HEK293 (cell line): Measurements from ENCODE around the gene BCL11A.

Experiments used
- CTCF ChIA-PET: fragments of 350-600 bp; formaldehyde crosslinking; extraction: SDS; loops from one replicate; lab custom pipeline; 2021; ENCODE audit warnings: antibody characterized with exemption; lab: Yijun Ruan, JAX
- POLR2A ChIA-PET: fragments of 300-600 bp; formaldehyde crosslinking; extraction: SDS; loops from one replicate; lab custom pipeline; 2020; ENCODE audit warnings: antibody characterized with exemption, inconsistent platforms; lab: Yijun Ruan, JAX
- H3K27ac ChIP-seq: fragments of 200-500 bp; sonication (Bioruptor generic); 2 replicates; pipeline ENCODE4 v1.5.1; 2014; ENCODE audit warnings: low read depth, low read length, control low read depth, inconsistent platforms; ENCODE audit errors: extremely low read depth
- H3K36me3 ChIP-seq, 2 experiments: fragments of 200-500 bp in 1 of 2; sonication (Bioruptor generic) in 1 of 2; 1 replicate in 1 of 2; 2 replicates in 1 of 2; pipeline ENCODE4 v1.5.1; 2014 to 2017; ENCODE audit warnings: inconsistent platforms in 2 of 2, low read length in 2 of 2; ENCODE audit not compliant: control insufficient read depth in 2 of 2, insufficient read depth in 1 of 2
- H3K4me1 ChIP-seq: fragments of 200-500 bp; sonication (Bioruptor generic); 2 replicates; pipeline ENCODE4 v1.5.1; 2014; ENCODE audit warnings: mild to moderate bottlenecking, low read length, inconsistent platforms; ENCODE audit not compliant: control insufficient read depth, insufficient read depth
- H3K4me3 ChIP-seq: 2 replicates; pipeline ENCODE4 v1.5.1; 2011; ENCODE audit warnings: low read depth, mild to moderate bottlenecking, control low read depth, low read length, moderate library complexity
- H3K9me3 ChIP-seq: fragments of 200-500 bp; sonication (Bioruptor generic); 2 replicates; pipeline ENCODE4 v1.5.1; 2014; ENCODE audit warnings: low read depth, low read length, inconsistent platforms; ENCODE audit not compliant: control insufficient read depth, insufficient read depth
- BCL11A ChIP-seq: fragments of 450-650 bp; formaldehyde crosslinking; IDR thresholded peaks from 2 replicates; pipeline ENCODE4 v1.5.1; 2016; ENCODE audit warnings: low read depth, missing biosample characterization, missing genetic modification characterization
- OSR2 ChIP-seq: fragments of 450-650 bp; formaldehyde crosslinking; IDR thresholded peaks from 2 replicates; pipeline ENCODE4 v1.5.1; 2016; ENCODE audit warnings: missing biosample characterization, missing genetic modification characterization
- SCRT2 ChIP-seq: fragments of 450-650 bp; formaldehyde crosslinking; IDR thresholded peaks from 2 replicates; pipeline ENCODE4 v1.5.1; 2016; ENCODE audit warnings: missing biosample characterization, missing genetic modification characterization
- YY1 ChIP-seq: fragments of 450-650 bp; formaldehyde crosslinking; IDR thresholded peaks from 2 replicates; pipeline ENCODE4 v1.5.1; 2018; ENCODE audit warnings: missing biosample characterization, missing genetic modification characterization
- ZBTB21 ChIP-seq: fragments of 450-650 bp; formaldehyde crosslinking; IDR thresholded peaks from 2 replicates; pipeline ENCODE4 v1.5.1; 2017; ENCODE audit warnings: missing biosample characterization, missing genetic modification characterization
- ZNF211 ChIP-seq: fragments of 450-650 bp; formaldehyde crosslinking; IDR thresholded peaks from 2 replicates; pipeline ENCODE4 v1.5.1; 2016; ENCODE audit warnings: low read depth, missing biosample characterization, missing genetic modification characterization
- ZNF239 ChIP-seq: fragments of 450-650 bp; formaldehyde crosslinking; IDR thresholded peaks from 2 replicates; pipeline ENCODE4 v1.5.1; 2016; ENCODE audit warnings: missing biosample characterization, missing genetic modification characterization
- ZNF324 ChIP-seq: fragments of 450-650 bp; formaldehyde crosslinking; IDR thresholded peaks from 2 replicates; pipeline ENCODE4 v1.5.1; 2016; ENCODE audit warnings: missing biosample characterization, missing genetic modification characterization
- ZNF341 ChIP-seq: fragments of 450-650 bp; formaldehyde crosslinking; IDR thresholded peaks from 2 replicates; pipeline ENCODE4; 2016; ENCODE audit warnings: low read depth, missing biosample characterization, missing genetic modification characterization
- ZNF37A ChIP-seq: fragments of 450-650 bp; IDR thresholded peaks from 2 replicates; pipeline ENCODE4 v1.5.1; 2018; ENCODE audit warnings: missing biosample characterization, missing genetic modification characterization
- ZNF423 ChIP-seq: fragments of 450-650 bp; formaldehyde crosslinking; IDR thresholded peaks from 2 replicates; pipeline ENCODE4 v1.5.1; 2016; ENCODE audit warnings: missing biosample characterization, missing genetic modification characterization
- ZNF501 ChIP-seq: fragments of 450-650 bp; formaldehyde crosslinking; IDR thresholded peaks from 2 replicates; pipeline ENCODE4 v1.5.1; 2016; ENCODE audit warnings: missing biosample characterization, missing genetic modification characterization
- ZNF510 ChIP-seq: fragments of 450-650 bp; formaldehyde crosslinking; IDR thresholded peaks from 2 replicates; pipeline ENCODE4 v1.5.1; 2018; ENCODE audit warnings: mild to moderate bottlenecking, missing genetic modification characterization, missing biosample characterization; ENCODE audit not compliant: insufficient replicate concordance
- ZNF548 ChIP-seq: fragments of 450-650 bp; formaldehyde crosslinking; IDR thresholded peaks from 2 replicates; pipeline ENCODE4 v1.5.1; 2016; ENCODE audit warnings: missing biosample characterization, missing genetic modification characterization
- ZNF549 ChIP-seq: fragments of 450-650 bp; IDR thresholded peaks from 2 replicates; pipeline ENCODE4 v1.5.1; 2018; ENCODE audit warnings: missing biosample characterization, missing genetic modification characterization, mild to moderate bottlenecking, inconsistent platforms, moderate library complexity
- ZNF629 ChIP-seq: fragments of 450-650 bp; formaldehyde crosslinking; IDR thresholded peaks from 2 replicates; pipeline ENCODE4 v1.5.1; 2017; ENCODE audit warnings: missing biosample characterization, missing genetic modification characterization
- ZNF658 ChIP-seq: fragments of 450-650 bp; formaldehyde crosslinking; IDR thresholded peaks from 2 replicates; pipeline ENCODE4; 2016; ENCODE audit warnings: missing biosample characterization, missing genetic modification characterization
- ZNF701 ChIP-seq: fragments of 450-650 bp; formaldehyde crosslinking; IDR thresholded peaks from 2 replicates; pipeline ENCODE4 v1.5.1; 2016; ENCODE audit warnings: missing biosample characterization, missing genetic modification characterization
- ZNF776 ChIP-seq: fragments of 450-650 bp; formaldehyde crosslinking; IDR thresholded peaks from 2 replicates; pipeline ENCODE4 v1.5.0; 2017; ENCODE audit warnings: missing biosample characterization, missing genetic modification characterization, borderline replicate concordance
- ZNF830 ChIP-seq: fragments of 450-650 bp; IDR thresholded peaks from 2 replicates; pipeline ENCODE4 v1.5.0; 2018; ENCODE audit warnings: missing biosample characterization, missing genetic modification characterization, low read depth, mild to moderate bottlenecking, moderate library complexity
- ZSCAN30 ChIP-seq: fragments of 450-650 bp; IDR thresholded peaks from 2 replicates; pipeline ENCODE4 v1.5.1; 2018; ENCODE audit warnings: missing biosample characterization, mild to moderate bottlenecking, missing genetic modification characterization, moderate library complexity
- TF ChIP-seq, protein P1 (sequence below): fragments of 450-650 bp; formaldehyde crosslinking; IDR thresholded peaks from 2 replicates; pipeline ENCODE4 v1.5.1; 2016; ENCODE audit warnings: missing biosample characterization, missing genetic modification characterization
- TF ChIP-seq, protein P2 (sequence below): fragments of 450-650 bp; formaldehyde crosslinking; IDR thresholded peaks from 2 replicates; pipeline ENCODE4 v1.5.1; 2017; ENCODE audit warnings: missing biosample characterization, mild to moderate bottlenecking, missing genetic modification characterization, moderate library complexity
- TF ChIP-seq, protein P3 (sequence below): fragments of 450-650 bp; formaldehyde crosslinking; IDR thresholded peaks from 2 replicates; pipeline ENCODE4 v1.5.1; 2016; ENCODE audit warnings: missing biosample characterization, missing genetic modification characterization
- TF ChIP-seq, protein P4 (sequence below): fragments of 450-650 bp; formaldehyde crosslinking; IDR thresholded peaks from 2 replicates; pipeline ENCODE4; 2016; ENCODE audit warnings: missing biosample characterization, missing genetic modification characterization

Gene BCL11A

DNA sequence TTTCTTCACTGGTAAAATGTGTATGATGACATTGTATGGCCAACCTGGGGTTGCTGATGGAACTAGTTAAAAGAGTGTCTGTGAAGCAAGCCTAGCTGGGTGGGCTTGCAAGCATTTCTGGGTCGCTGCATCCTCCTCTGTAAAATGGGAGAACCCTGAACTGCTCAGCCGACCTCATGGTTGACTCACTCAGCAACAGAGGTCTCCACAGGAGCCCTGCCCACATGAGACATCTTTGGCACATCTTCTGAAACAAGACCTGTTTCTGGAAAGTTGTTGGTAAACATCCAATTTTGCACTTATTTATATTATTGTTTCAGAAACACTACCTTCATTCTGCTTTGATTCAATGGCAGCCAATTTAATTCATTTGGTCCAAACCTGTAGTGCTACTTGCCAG lies 52.6 kb downstream of the BCL11A start:
- CTCF ChIA-PET = interaction anchor here (1.2 kb wide), 1 partner anchor 14 kb away, joined by 8 read pairs; no protein-coding TSS in a partner anchor
- Histone ChIP-seq H3K9me3 (no peaks in the 10 kb centered on the region), H3K27ac (no peak overlapping the region)

DNA sequence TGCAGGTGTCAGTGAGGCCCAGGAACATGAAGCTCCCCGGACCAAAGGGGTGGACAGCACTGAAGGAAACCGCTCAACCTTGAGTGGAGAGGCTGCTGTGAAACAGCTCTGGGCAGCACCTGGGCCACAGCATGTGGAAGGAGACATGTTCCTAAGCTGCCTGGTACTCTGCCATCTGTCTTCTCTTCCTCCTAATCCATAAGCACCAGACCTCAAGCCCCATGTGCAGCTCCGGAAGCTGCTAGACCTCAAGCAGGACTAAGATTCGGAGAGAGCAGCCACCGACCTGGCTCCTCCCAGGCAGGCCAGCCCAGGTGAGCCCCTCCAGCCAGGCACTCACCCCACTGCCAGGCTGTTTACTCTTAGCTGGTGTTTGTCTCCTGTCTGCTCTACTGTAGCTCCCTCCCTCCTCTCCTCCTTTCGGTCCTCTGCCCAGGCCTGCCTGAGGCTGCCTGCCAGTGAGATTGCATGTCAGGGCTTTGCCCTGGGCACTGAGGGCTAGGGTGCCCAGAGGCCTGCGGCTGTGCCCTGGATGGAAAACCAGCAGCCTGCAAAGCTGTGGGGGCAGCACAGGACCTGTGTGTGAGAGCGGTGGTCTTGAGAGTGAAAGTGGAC lies 53.7 kb downstream of the BCL11A start:
- no peaks in the 10 kb centered on the region for H3K9me3 ChIP-seq

More for the DNA sequence above, 52.6 kb downstream of the BCL11A start:
- TF ChIP-seq ZNF211 (tag by site-specific recombination) (no peak), ZBTB21 (tag by site-specific recombination) (no peak), ZNF239 (no peak), ZNF629 (no peak), OSR2 (tag by site-specific recombination) (no peak)
- Histone ChIP-seq H3K36me3 (peaks cover 0 to 7% of the 10 kb centered on the region in 2 experiments; a peak in 1 of 3 replicates), H3K4me1 (no peaks in the 10 kb centered on the region), H3K4me3 (no peak overlapping the region)
- POLR2A ChIA-PET = no interaction called here

DNA sequence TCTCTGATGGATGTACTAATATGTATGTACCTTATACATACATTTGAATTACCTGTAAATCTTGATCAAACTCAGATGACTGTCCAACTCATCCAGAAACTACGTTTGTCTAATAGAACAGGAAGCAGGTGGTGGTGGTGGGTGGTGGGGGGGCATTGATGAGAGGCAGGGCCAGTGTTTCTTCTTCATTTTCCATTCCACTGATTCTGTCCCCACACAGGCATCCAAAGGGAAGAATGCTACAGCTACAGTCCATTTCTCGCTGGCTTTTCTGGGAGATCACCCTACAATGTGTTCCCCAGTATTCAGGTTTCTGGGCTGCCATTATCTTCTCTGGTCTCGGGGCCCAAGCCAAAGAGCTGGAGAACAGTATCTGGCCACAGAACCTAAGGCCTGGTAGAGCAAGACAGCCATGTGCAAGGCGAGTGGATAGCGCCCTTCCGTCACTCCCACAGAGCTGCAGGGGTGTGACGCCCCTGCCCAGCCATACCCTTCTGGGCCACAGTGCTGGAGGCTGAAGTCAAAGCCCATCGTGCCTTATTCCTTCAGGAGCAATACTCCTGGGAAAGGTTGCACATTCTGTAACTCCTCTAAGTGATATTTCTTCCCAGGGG lies 54.5 kb downstream of the BCL11A start:
- Histone ChIP-seq H3K4me3 (no peak overlapping the region), H3K9me3 (no peaks in the 10 kb centered on the region)
- TF ChIP-seq, protein P1, sequence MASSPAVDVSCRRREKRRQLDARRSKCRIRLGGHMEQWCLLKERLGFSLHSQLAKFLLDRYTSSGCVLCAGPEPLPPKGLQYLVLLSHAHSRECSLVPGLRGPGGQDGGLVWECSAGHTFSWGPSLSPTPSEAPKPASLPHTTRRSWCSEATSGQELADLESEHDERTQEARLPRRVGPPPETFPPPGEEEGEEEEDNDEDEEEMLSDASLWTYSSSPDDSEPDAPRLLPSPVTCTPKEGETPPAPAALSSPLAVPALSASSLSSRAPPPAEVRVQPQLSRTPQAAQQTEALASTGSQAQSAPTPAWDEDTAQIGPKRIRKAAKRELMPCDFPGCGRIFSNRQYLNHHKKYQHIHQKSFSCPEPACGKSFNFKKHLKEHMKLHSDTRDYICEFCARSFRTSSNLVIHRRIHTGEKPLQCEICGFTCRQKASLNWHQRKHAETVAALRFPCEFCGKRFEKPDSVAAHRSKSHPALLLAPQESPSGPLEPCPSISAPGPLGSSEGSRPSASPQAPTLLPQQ = no peak
- no peak for TF ChIP-seq ZNF701 (tag by site-specific recombination)
- TF ChIP-seq SCRT2 = no peak
- no peak for TF ChIP-seq ZBTB21 (tag by site-specific recombination)
- no peak for TF ChIP-seq ZNF324
- TF ChIP-seq ZNF830 = no peak
- TF ChIP-seq ZNF501 (tag by site-specific recombination) = no peak
- no peak for TF ChIP-seq BCL11A (tag by site-specific recombination)
- no peak for TF ChIP-seq ZNF658 (tag by site-specific recombination)
- TF ChIP-seq, protein P2, sequence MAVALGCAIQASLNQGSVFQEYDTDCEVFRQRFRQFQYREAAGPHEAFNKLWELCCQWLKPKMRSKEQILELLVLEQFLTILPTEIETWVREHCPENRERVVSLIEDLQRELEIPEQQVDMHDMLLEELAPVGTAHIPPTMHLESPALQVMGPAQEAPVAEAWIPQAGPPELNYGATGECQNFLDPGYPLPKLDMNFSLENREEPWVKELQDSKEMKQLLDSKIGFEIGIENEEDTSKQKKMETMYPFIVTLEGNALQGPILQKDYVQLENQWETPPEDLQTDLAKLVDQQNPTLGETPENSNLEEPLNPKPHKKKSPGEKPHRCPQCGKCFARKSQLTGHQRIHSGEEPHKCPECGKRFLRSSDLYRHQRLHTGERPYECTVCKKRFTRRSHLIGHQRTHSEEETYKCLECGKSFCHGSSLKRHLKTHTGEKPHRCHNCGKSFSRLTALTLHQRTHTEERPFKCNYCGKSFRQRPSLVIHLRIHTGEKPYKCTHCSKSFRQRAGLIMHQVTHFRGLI (tag by site-specific recombination) = no peak
- TF ChIP-seq YY1 = no peak
- no peak for TF ChIP-seq ZNF341
- TF ChIP-seq, protein P3, sequence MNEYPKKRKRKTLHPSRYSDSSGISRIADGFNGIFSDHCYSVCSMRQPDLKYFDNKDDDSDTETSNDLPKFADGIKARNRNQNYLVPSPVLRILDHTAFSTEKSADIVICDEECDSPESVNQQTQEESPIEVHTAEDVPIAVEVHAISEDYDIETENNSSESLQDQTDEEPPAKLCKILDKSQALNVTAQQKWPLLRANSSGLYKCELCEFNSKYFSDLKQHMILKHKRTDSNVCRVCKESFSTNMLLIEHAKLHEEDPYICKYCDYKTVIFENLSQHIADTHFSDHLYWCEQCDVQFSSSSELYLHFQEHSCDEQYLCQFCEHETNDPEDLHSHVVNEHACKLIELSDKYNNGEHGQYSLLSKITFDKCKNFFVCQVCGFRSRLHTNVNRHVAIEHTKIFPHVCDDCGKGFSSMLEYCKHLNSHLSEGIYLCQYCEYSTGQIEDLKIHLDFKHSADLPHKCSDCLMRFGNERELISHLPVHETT (tag by site-specific recombination) = no peak
- TF ChIP-seq, all 188 proteins: peak for 0
- H3K27ac ChIP-seq = no peak overlapping the region
- ChIA-PET CTCF (interaction anchor here (1.0 kb wide), 1 partner anchor 10 kb away, joined by 3 read pairs; no protein-coding TSS in a partner anchor), POLR2A (no interaction called here)
- H3K36me3 ChIP-seq = peaks cover 0 to 7% of the 10 kb centered on the region in 2 experiments; a peak in 1 of 3 replicates
- no peaks in the 10 kb centered on the region for H3K4me1 ChIP-seq

More for the DNA sequence above, 53.7 kb downstream of the BCL11A start:
- Histone ChIP-seq H3K4me3 (no peak overlapping the region), H3K27ac (no peak overlapping the region), H3K36me3 (peaks cover 0 to 7% of the 10 kb centered on the region in 2 experiments; a peak in 1 of 3 replicates), H3K4me1 (no peaks in the 10 kb centered on the region)
- POLR2A ChIA-PET = no interaction called here
- CTCF ChIA-PET = interaction anchor here (1.0 kb wide), 1 partner anchor 9 kb away, joined by 3 read pairs; no protein-coding TSS in a partner anchor
- TF ChIP-seq ZNF776 (tag by site-specific recombination) (no peak), ZNF549 (no peak), ZNF548 (tag by site-specific recombination) (no peak), ZNF510 (tag by site-specific recombination) (no peak), ZNF37A (tag by site-specific recombination) (no peak), ZNF423 (tag by site-specific recombination) (no peak), ZSCAN30 (no peak)
- TF ChIP-seq, protein P4, sequence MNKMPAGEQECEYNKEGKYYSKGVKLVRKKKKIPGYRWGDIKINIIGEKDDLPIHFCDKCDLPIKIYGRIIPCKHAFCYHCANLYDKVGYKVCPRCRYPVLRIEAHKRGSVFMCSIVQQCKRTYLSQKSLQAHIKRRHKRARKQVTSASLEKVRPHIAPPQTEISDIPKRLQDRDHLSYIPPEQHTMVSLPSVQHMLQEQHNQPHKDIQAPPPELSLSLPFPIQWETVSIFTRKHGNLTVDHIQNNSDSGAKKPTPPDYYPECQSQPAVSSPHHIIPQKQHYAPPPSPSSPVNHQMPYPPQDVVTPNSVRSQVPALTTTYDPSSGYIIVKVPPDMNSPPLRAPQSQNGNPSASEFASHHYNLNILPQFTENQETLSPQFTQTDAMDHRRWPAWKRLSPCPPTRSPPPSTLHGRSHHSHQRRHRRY = no peak
